HG03064 (cell line): ENCODE results near the gene SMIM24.
A peak's percentile ranks its signal among the peaks of the same experiment; 100 is the strongest.
"Not testable (repeated sequence)": the region's sequence is repeated elsewhere in the genome, so short reads cannot be mapped to it uniquely, and the experiment has no call there.

ENCODE experiments used
- ATAC-seq: cut with Tn5 transposase; IDR thresholded peaks from one replicate; pipeline ENCODE4 v1.9.1; 2021; ENCODE audit warnings: low read depth; ENCODE audit not compliant: unreplicated experiment

SMIM24 gene

GRCh38 chr19:3515891-3516422 lies 35.6 kb upstream of the SMIM24 start:
- no peak for ATAC-seq

DNA sequence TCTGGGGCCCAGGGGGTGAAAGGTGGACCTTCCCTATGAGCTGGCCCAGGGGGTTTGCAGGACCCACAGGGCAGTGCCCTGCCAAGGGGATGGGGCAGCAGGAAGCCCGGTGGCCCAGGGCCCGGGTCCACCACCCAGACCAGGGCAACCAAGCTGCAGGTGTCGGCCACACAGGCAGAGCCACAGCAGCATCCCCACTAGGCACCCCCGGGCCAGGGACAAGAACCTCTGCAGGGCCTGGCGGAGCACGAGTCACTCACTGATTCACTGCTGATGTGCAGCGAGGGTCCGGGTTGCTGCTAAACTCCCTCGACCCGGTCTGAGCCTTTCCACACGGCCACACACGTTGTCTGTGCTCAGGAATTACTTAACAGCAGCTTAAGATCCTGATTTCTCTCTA lies 34.6 kb upstream of the SMIM24 start:
- no peak for ATAC-seq

GRCh38 chr19:3513229-3514140 lies 33.2 kb upstream of the SMIM24 start:
- ATAC-seq, result no peak

DNA sequence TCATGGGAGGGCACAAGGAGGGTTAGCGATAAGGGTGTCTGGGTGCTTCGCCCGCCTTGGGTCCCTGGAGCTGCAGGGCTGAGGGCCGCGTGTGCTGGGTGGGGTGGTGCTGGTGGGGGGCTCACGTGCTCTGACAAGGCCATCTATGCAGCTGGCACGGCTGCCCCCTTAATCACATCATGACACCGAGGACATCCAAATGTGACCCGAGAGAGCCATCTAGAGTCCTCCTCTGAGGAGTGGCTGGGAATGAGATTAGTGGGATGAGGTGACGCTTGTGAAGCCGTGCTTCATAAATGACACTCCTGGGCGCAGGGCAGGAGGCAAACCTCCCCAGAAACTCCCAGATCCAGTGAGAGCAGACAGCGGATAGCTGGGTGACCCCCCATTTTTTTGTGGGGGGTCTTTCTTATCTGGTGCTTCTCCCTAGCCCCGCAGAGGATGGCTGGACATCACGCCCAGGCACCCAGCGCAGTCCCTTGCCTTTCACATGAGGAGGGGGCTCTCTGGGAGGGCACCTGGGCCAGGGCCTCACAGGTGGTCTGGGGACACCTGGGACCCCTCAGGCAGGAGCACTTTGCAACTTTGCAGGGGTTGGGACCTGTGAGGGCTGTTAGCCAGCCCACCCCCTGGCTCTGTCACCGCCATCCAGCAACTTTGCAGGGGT lies 32.4 kb upstream of the SMIM24 start:
- no peak for ATAC-seq

GRCh38 chr19:3511506-3512251 lies 31.4 kb upstream of the SMIM24 start:
- no peak for ATAC-seq

DNA sequence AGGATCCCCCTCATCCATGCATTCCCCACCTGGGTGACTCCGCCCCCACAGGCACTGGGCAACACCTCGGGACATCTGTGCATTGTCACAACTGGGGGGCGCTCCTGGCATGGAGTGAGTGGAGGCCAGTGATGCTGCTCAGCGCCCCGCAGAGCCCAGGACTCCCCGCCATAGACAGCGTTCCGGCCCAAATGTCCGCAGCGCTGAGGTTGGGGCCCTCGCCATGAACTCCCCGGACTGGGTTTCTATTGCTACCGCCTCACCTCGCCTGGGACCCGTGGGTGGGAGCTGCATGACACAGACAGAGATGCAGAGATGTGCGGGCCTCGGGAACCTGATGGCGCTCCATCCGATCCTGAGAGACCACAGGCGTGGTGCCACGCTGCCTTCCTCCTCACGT lies 30.4 kb upstream of the SMIM24 start:
- no peak for ATAC-seq

GRCh38 chr19:3509566-3509989 lies 29.3 kb upstream of the SMIM24 start:
- ATAC-seq, result no peak

DNA sequence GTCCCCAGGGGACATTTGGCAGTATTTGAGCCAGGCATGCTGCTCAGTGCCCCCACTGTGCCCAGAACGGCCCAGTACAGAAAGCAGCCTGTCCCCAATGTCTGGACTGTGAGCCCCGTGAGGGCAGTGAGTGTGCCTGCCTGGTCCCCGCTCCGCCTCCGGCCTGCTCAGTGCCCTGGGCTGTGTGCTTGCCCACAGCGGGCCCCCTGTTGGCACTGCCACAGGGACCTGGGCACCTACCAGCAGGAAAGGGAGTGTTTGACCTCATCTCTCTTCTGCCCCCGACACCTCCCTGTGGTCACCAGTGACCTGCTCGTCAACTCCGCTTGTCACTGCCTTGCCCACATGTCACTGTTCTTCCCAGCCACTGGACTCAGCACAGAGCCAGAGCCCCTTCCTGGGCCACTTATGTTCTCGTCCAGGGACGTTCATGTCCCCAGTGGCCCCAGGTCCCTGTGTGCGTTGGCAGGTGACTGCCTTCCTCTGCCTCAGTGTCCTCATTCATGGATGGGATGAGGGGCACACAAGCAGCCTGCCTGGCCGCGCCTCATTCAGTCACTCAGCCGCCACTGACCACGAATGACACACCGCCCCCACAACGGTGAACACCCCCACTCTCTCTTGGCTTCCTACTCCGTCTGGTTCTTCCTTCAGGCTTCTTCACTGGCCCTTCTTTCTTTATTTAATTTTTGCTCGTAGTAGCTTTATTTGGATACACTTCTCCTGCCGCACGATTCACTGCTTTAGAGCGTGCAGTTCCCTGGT lies 28.6 kb upstream of the SMIM24 start:
- no peak for ATAC-seq

DNA sequence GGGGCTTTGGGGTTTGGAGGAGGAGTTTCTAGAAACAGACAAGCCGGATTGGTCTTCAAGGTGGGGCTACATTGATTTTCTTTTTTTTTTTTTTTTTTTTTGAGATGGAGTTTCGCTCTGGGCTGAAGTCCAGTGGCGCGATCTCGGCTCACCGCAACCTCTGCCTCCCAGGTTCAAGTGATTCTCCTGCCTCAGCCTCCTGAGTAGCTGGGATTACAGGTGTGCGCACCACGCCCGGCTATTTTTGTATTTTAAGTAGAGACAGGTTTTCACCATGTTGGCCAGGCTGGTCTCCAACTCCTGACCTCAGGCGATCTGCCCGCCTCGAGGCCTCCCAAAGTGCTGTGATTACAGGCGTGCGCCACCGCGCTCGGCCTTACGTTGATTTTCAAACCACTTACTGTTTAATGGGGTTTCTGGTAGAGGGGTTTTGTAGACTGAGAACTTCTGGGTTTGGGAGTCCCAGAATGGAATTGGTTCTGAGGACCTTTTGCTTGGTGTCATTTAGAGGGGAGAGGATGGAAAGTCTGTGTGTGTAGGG lies 27.9 kb upstream of the SMIM24 start:
- ATAC-seq, result not testable (repeated sequence)

DNA sequence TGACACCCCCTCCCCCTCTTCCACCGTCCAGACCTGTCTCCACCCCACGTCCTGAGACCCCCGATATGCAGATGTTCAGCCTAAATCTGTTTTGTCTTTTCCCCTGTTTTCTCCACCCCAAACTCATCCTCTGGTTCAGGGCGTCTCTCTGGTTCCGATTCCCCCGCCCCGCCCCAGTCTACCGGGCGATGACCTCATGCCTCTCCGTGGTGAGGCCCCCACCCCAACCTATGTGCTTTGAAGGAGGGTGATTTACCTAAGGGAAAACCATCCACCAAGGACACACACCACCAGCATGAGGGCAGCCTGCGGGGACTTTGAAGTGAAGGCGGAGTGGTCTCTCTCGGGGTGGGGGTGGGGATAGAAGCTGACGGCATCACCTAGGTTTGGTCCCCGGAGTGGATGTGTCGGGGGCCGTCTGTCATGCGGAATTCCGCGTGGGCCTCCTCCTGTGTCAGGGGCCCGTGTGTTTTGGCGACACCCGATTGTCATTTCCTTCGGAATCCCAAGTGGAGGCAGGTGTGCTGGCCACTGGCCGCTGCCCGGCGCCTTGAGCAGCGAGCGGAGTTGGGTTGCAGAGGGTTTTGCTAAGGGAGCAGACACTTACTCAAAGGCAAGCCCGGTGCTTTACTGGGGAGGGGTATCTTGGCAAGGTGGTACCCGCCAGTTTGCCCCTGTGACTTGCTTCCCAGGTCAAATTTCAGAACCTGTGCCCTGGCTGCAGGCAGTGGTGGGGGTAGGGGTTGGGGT lies 27.2 kb upstream of the SMIM24 start:
- no peak for ATAC-seq

GRCh38 chr19:3506384-3507340 lies 26.3 kb upstream of the SMIM24 start:
- ATAC-seq, result no peak

DNA sequence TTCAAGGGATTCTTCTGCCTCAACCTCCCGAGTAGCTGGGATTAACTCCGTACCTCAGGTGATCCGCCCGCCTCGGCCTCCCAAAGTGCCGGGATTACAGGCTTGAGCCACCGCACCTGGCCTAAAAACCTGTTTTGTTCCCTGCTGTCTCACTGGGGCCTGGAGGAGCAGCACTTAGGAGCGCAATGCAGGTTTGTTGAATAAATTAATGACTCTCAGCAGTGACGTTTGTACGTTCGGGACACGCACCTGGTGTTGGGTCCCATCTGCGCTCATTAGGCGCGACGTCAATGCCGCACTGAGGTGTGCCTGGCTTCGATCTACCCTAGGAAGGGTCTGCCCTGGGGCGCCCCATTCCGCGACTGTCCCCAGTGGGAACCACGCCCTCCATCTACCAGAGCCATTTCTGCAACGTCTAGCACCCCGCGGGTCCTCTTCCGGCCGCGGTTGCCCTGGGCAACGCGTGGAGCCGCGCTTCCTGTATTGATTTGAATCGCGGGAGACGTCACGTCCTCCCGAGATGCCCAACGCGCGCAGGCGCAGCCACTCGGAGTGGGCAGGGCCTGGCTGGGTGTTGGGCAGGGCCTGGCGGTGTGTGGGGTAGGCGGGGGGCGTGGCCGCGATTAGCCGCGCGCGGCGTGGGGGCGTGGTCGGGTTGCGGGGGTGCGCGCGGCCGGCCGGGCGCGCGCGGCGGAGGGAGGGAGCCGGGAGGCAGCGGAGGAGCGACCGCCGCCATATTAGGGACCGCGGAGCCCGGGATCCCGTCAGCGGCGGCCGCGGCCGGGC lies 25.5 kb upstream of the SMIM24 start, which contains the start of gene FZR1:
Gene FZR1 (plus strand): TSS at position 714 of the 786 bp plus-strand sequence. CDS start 16,679 bp downstream, outside the sequence.
- ATAC-seq, result peak; percentile 86

DNA sequence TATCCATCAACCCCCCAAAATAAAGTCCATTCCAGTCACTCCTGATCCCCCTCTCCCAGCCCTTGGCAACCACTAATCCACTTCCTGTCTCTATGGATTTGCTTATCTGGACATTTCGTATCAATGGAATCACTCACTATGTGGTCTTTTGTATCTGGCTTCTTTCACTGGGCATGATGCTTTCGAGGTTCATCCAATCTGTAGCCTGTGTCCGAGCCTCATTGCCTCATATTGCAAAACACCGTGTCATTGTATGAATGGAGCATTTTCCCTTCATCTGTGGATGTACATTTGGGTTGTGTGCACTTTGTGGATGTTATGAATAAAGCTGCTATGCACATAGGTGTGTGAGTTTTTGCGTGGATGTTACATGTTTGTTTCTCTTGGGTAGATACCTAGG lies 24.4 kb upstream of the SMIM24 start:
- ATAC-seq, result no peak

- ATAC-seq, result no peak
These were observed 22.8 kb upstream of the SMIM24 start for GRCh38 chr19:3503036-3503572.

DNA sequence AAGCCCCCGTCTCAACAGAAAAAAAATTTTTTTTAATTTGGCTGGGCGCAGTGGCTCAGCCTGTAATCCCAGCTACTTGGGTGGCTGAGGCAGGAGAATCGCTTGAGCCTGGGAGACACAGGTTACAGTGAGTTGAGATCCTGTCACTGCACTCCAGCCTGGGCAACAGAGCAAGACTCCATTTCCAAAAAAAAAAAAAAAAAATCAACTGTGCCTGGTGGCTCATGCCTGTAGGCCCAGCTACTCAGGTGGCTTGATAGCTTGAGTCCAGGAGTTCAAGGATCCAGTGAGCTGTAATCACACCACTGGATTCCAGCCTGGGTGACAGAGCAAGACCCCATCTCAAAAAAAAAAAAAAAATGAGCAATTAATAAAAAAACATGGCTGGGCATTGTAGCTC lies 21.5 kb upstream of the SMIM24 start:
- ATAC-seq, result no peak

GRCh38 chr19:3500429-3501101 lies 20.2 kb upstream of the SMIM24 start, which contains the start of gene DOHH:
Gene DOHH (minus strand): TSS chr19:3500674. CDS start chr19:3496814, 3,860 bp downstream.
- peak; percentile 76 for ATAC-seq
